GM18858 (cell line): ENCODE measurements around the gene CACNG8.

Source experiments
- ATAC-seq: cut with Tn5 transposase; IDR thresholded peaks from one replicate; pipeline ENCODE4 v1.9.1; 2021; ENCODE audit not compliant: unreplicated experiment

CACNG8 gene

DNA sequence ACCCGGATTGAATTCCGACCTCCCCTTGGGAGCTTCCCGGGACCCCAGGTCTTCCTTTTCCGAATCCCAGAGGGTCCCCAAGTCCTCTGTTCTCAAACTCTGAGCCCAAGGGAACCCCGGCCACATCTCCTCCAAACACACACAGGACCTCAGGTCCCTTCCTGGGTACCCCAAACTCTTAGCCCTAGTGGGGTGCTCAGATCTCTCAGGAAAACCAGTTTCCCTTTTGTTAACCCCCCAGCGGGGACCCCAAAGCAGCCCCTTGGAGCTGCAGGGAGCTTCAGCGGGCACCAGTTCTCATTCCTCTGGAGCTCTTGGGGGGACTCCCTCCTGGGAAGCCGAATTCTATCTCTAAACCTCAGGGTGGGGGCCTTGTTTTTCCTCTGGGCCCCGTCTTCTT, 29.5 kb downstream of the CACNG8 start:
- ATAC-seq = no peak

DNA sequence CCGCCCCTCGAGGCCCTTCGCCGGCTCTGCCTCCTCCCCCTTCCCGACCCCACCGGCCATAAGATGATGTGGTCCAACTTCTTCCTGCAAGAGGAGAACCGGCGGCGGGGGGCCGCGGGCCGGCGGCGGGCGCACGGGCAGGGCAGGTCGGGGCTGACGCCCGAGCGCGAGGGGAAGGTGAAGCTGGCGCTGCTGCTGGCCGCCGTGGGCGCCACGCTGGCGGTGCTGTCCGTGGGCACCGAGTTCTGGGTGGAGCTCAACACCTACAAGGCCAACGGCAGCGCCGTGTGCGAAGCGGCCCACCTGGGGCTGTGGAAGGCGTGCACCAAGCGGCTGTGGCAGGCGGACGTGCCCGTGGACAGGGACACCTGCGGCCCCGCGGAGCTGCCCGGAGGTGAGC, 30.1 kb downstream of the CACNG8 start:
- ATAC-seq = no peak

DNA sequence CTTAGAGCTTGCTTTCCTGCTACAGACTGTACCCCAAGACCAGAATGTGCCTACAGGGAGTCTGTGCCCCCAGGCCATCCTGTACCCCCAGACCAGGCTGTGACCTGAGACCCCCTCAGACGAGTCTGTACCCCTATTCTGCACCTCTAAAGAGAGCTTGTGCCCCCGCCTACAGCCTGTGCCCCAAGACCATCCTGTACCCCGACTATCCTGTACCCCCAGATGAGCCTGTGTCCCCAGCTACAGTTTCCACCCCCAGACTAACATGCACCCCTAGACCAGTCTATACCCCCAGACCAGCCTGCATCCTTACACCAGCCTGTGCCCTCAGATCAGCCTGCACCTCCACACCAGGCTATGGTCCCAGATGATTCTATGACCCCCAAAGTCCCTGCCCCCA, 30.7 kb downstream of the CACNG8 start:
- no peak for ATAC-seq

DNA sequence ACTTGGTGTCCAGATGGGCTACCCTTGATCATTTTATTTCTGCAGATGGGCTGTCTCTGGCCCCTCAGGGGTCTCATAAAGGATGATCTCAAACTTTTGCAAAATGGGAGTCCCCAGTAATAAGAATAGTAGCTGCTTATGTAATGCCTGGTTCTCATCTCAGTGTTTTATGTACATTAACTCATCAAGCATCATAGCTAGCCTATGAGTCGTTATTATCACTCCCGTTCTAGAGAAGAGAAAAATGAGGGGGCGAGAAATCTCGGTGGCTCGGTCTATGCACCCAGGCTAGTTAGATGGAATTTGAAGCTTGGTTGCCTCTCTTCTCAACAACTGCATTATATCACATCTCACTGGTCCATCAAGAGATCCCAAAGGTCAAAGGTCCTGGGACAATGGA, 32.1 kb downstream of the CACNG8 start:
- no peak for ATAC-seq

DNA sequence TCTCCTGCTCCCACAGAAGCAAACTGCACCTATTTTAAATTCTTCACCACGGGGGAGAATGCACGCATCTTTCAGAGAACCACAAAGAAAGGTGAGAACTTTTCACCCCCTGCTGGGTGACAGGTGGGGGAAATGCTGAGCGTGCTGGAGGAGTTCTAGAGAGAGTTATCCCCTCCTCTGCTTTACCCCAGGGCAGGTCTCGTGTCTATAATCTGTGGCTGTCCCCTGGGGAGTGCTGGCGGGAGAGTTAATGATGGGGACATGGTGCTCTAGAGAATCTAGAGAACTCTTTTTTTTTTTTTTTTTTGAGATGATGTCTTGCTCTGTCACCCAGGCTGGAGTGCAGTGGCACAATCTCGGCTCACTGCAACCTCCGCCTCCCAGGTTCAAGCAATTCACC, 35.5 kb downstream of the CACNG8 start:
- no peak for ATAC-seq

GRCh38 chr19:53999694-54000093, 37.0 kb downstream of the CACNG8 start:
- no peak for ATAC-seq

- ATAC-seq = no peak
These were observed 38.8 kb downstream of the CACNG8 start for GRCh38 chr19:54001496-54001895.

DNA sequence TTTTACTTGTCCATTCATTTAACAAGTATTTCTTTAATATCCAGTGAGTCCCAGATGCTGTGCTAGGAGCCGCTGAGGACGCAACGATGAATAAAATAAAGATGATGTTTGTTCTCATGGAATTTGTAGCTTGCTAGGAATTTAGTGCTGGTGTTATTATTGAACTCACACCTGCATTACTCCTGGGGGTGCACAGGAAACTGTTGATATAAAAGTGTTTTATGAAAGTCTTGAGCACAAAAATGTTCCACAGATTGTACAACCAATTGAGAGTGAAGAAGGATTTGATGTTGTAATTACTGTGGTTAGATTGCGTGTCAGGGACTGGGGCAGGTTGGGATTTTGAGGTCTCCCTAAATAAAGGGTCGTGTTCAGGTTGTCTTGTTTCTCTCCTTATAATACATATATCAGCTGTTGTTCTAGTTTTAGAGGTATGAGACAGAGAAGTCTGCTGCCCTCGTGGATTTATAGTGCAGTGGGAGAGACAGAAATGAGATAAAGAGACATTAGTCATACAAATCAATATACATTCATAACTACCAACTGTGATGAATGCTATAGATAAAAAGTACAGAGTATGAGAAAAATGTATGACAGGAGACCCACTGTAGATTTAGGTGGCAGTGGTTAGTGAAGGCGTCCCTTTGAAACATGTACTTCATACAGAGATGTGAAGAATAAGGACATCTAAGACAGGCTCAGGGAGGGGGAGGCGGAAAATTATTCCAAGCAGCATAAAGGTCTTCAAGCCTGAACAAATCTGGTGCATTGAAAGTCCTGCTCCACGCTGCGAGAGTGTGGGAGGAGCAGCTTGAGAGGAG, 40.0 kb downstream of the CACNG8 start:
- no peak for ATAC-seq

DNA sequence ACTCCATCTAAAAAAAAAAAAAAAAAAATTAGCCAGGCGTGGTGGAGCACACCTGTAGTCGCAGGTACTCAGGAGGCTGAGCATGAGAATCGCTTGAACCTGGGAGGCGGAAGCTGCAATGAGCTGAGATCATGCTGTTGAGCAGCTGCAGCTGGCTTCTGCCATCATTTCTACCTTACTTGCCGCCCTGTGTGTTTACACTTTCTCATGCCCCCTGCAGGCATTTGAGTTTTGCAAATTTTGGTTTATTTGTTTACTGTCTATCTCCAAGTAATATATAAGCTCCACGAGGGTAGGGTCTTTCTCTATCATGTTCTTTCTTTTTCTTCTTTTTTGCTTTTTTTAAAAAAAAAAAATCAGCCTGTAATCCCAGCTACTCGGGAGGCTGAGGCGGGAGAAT, 46.7 kb downstream of the CACNG8 start:
- ATAC-seq = no peak

DNA sequence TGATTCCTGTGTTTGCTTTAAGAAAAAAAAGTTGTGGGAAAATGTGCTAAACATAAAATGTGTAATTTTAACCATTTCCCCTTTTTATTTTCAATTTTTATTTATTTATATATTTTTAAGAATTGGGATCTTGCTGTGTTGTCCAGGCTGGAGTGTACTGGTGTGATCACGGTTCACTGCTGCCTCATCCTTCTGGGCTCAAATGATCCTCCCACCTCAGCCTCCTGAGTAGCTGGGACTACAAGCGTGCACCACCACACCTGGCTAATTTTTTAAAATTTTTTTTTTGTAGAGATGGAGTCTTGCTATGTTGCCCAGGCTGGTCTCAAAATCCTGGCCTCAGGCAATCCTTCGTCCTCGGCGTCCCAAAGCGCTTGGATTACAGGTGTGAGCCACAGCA, 47.7 kb downstream of the CACNG8 start:
- no peak for ATAC-seq

- ATAC-seq = no peak
These were observed 48.9 kb downstream of the CACNG8 start for GRCh38 chr19:54011507-54012211.

DNA sequence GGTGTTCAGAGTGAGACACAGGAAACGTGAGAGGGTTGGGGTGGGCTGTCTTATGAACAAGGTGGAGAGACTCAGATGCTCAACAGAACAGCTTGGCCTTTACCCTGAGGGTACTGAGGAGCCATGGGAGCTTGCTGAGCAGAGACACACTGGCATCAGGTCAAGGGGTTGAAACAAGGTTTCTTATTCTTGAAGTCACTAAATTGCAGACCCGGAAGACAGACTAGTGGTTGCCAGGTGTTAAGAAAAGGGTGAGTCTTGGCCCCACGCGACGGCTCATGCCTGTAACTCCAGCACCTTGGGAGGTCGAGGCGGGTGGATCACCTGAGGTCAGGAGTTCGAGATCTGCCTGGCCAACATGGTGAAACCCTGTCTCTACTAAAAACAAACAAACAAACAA, 51.1 kb downstream of the CACNG8 start:
- ATAC-seq = no peak

DNA sequence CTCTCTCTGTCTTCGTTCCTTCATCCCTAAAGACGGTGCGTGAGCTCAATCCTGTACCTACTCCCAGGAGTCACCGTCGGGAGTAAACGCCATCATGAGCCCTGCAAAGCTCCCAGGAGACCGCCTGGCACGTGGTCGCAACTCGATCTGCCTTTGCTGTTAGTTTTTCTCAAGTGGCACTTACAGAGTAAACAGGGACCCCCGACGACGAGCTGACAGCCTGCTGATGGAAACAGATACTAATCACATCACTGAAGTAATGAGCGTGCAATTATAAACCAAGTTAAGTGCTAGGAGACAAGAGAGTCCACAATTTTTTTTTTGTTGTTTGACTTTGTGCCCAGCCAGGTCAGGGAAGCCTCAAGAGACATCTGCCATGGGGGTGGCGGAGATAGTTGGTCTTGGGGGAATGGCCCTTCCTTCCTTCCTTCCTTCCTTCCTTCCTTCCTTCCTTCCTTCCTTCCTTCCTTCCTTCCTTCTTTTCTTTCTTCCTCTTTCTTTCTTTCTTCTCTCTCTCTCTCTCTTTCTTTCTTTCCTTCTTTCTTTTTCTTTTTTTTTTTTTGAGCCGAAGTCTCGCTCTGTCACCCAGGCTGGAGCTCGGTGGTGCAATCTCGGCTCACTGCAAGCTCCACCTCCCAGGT, 52.3 kb downstream of the CACNG8 start:
- no peak for ATAC-seq

DNA sequence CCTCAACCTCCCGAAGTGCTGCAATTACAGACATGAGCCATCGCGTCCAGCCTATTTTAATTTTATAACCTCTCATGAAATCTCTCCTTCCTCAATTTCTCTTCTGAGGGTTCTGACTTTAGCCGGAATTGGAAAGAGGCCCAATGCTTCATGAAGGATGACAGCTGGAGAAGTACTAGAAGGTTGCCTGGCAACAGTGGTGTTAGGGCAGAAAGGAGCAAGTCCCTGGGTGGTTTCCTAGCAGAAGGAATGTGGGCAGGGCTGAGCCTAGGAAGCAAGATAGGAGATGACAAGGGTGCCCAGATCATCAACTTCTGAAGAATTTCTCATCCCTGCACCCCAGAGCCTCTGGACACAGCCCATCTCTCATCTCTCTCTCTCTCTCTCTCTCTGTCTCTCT, 54.5 kb downstream of the CACNG8 start:
- no peak for ATAC-seq

GRCh38 chr19:54021363-54021762, 58.6 kb downstream of the CACNG8 start:
- ATAC-seq = no peak

GRCh38 chr19:54021932-54022331, 59.2 kb downstream of the CACNG8 start:
- no peak for ATAC-seq

GRCh38 chr19:54023191-54023590, 60.5 kb downstream of the CACNG8 start:
- no peak for ATAC-seq

DNA sequence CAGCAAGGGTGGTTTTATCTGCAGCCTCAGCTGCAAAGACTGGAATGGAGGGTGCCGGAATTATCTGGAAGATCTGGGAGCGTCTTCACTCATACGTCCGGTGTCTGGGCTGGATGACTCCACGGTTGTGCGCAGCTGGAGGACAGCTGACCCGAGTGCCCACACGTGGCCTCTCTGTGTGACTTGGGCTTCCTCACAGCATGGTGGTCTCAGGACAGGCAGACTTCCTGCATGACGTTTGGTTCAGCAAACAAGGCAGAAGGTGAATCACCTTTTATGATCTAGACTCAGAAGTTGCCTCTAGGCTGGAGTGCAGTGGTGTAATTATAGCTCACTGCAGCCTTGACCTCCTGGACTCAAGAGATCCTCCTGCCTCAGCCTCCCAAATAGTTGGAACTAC, 61.9 kb downstream of the CACNG8 start:
- ATAC-seq = no peak

GRCh38 chr19:54026656-54027055, 63.9 kb downstream of the CACNG8 start:
- ATAC-seq = no peak

DNA sequence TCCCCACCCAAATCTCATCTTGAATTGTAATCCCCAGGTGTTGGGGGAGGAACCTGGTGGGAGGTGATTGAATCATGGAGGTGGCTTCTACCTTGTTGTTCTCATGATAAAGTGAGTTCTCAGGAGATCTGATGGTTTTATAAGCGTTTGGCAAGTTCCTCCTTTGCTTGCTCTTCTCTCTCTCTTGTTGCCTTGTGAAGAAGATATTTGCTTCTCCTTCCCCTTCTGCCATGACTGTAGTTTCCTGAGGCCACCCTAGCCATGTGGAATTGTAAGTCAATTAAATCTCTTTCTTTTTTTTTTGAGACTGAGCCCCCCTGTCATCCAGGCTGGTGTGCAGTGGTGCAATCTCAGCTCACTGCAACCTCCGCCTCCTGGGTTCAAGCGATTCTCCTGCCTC, 66.6 kb downstream of the CACNG8 start:
- ATAC-seq = no peak

DNA sequence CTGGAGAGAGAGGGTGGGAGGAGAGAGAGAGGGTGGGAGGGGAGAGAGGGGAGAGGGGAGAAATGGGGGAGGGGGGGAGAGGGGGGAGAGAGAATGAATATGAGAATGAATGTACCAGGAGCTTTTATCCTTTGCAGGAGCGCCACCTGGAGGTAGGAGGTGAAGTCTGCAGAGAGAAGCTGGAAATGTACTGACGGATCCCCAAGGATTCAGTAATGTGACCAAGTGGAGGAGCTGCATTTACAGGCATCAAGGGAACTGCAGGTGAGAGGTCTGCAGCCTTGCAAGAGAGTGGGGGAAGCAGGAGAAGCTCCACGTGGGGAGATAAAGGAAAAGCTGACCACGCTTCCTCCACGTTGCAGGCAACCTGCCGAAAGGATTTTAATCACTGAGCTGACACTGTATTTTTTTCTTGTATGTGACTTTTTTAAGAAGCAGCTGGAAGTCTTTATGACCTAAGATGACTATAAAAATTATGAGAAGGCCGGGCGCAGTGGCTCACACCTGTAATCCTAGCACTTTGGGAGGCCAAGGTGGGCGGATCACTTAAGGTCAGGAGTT, 67.3 kb downstream of the CACNG8 start:
- no peak for ATAC-seq
